CD14-positive monocyte (primary cell): ENCODE data around the gene PTPRD. TPM values are rescaled to one million over a fixed set of nuclear protein-coding genes. Genes with fewer than 3 reads are reported as not detected.

Experiments used
- DNase-seq, 3 donors: peaks; one replicate each; pipeline ENCODE4 v3.0.0-alpha.2; 2011 to 2022
- H2AFZ ChIP-seq: 2 replicates; pipeline ENCODE4 v1.6.0; 2012; ENCODE audit warnings: mild to moderate bottlenecking, low read depth, low read length, inconsistent platforms; ENCODE audit not compliant: insufficient read depth, poor library complexity, severe bottlenecking
- H3K27ac ChIP-seq, 2 donors: 1 replicate in 1 of 2; 2 replicates in 1 of 2; pipeline ENCODE4 v1.5.1; 2012 to 2013; ENCODE audit warnings: low read length in 2 of 2, control low read depth in 1 of 2, inconsistent platforms in 1 of 2, low read depth in 1 of 2, mild to moderate bottlenecking in 1 of 2
- H3K27me3 ChIP-seq, 2 donors: one replicate each; pipeline versions ENCODE4 v1.6.0 to v1.6.1; 2011 to 2013; ENCODE audit warnings: low read length in 2 of 2; ENCODE audit not compliant: control insufficient read depth in 2 of 2, insufficient read depth in 2 of 2
- H3K36me3 ChIP-seq, 2 donors: replicated peaks in 1 of 2; 1 replicate in 1 of 2; 2 replicates in 1 of 2; pipeline versions ENCODE4 v1.5.1 to v1.6.1; 2012 to 2013; ENCODE audit warnings: low read length in 2 of 2, control low read depth in 1 of 2, inconsistent platforms in 1 of 2, mild to moderate bottlenecking in 1 of 2; ENCODE audit not compliant: insufficient read depth in 2 of 2, control insufficient read depth in 1 of 2
- H3K4me1 ChIP-seq, 2 donors: 1 replicate in 1 of 2; 2 replicates in 1 of 2; pipeline versions ENCODE4 v1.5.1 to v1.6.1; 2012 to 2013; ENCODE audit warnings: low read length in 2 of 2, control low read depth in 1 of 2, inconsistent platforms in 1 of 2, mild to moderate bottlenecking in 1 of 2, moderate library complexity in 1 of 2; ENCODE audit not compliant: insufficient read depth in 2 of 2, control insufficient read depth in 1 of 2
- H3K4me2 ChIP-seq: replicated peaks from 2 replicates; pipeline ENCODE3; 2012; ENCODE audit warnings: low read length, moderate library complexity, mild to moderate bottlenecking; ENCODE audit not compliant: poor library complexity, severe bottlenecking; ENCODE audit errors: extremely low read depth
- H3K4me3 ChIP-seq, 3 experiments: fragments of 200-600 bp in 1 of 3; sonication (generic) in 1 of 3; replicated peaks in 1 of 3; 1 replicate in 2 of 3; 2 replicates in 1 of 3; pipeline ENCODE4 v1.5.1; 2011 to 2013; ENCODE audit warnings: low read length in 3 of 3, mild to moderate bottlenecking in 3 of 3, control low read depth in 2 of 3, low read depth in 2 of 3, inconsistent platforms in 1 of 3, moderate library complexity in 1 of 3
- H3K79me2 ChIP-seq: 2 replicates; pipeline ENCODE4 v1.6.0; 2012; ENCODE audit warnings: mild to moderate bottlenecking, control low read depth, inconsistent platforms, low read length, moderate library complexity; ENCODE audit not compliant: insufficient read depth
- H3K9ac ChIP-seq: 2 replicates; pipeline ENCODE4 v1.6.0; 2017; ENCODE audit warnings: low read length, mild to moderate bottlenecking; ENCODE audit not compliant: insufficient read depth, poor library complexity, severe bottlenecking
- H3K9me3 ChIP-seq, 2 donors: replicated peaks in 1 of 2; 1 replicate in 1 of 2; 2 replicates in 1 of 2; pipeline versions ENCODE4 v1.5.1 to v1.6.1; 2012 to 2013; ENCODE audit warnings: low read length in 2 of 2, control low read depth in 1 of 2; ENCODE audit not compliant: control insufficient read depth in 1 of 2, insufficient read depth in 1 of 2
- H4K20me1 ChIP-seq: 2 replicates; pipeline ENCODE4 v1.6.0; 2012; ENCODE audit warnings: mild to moderate bottlenecking, low read length, control low read depth, moderate library complexity; ENCODE audit not compliant: insufficient read depth
- H3K27ac Mint-ChIP-seq, 7 donors: one replicate each; pipeline ENCODE4 v1.8.0; 2020; ENCODE audit warnings: mild to moderate bottlenecking in 7 of 7, mixed read lengths in 7 of 7, moderate library complexity in 6 of 7, inconsistent platforms in 2 of 7
- H3K27me3 Mint-ChIP-seq, 3 donors: one replicate each; pipeline ENCODE4 v1.8.0; 2021 to 2022; ENCODE audit warnings: low read depth in 3 of 3, mild to moderate bottlenecking in 3 of 3, mixed read lengths in 3 of 3, moderate library complexity in 3 of 3, inconsistent platforms in 1 of 3
- H3K36me3 Mint-ChIP-seq, 2 donors: one replicate each; pipeline ENCODE4 v1.8.0; 2020; ENCODE audit warnings: mixed read lengths in 2 of 2, inconsistent platforms in 1 of 2, mild to moderate bottlenecking in 1 of 2
- H3K4me1 Mint-ChIP-seq: one replicate; pipeline ENCODE4 v1.8.0; 2020; ENCODE audit warnings: mild to moderate bottlenecking, mixed read lengths
- H3K4me3 Mint-ChIP-seq, 2 donors: one replicate each; pipeline ENCODE4 v1.8.0; 2020; ENCODE audit warnings: mild to moderate bottlenecking in 2 of 2, mixed read lengths in 2 of 2, moderate library complexity in 1 of 2
- H3K9me3 Mint-ChIP-seq, 7 donors: one replicate each; pipeline ENCODE4 v1.8.0; 2020 to 2022; ENCODE audit warnings: mixed read lengths in 7 of 7, mild to moderate bottlenecking in 6 of 7, moderate library complexity in 6 of 7, inconsistent platforms in 2 of 7
- WGBS: methylation state at CpG from one replicate; pipeline ENCODE4 v1.1.5; 2013; ENCODE audit warnings: missing lambda C conversion rate; ENCODE audit not compliant: insufficient coverage; 5-methylcytosine and 5-hydroxymethylcytosine counted together
- intact Hi-C, 2 donors: fragments of 100-400 bp; cut with micrococcal nuclease; formaldehyde crosslinking; loops; one replicate each; pipeline versions ENCODE4 v1.15.0 to v1.15.1; 2023
- polyA plus RNA-seq, 3 donors: library from polyadenylated mRNA; depleted of rRNA in 1 of 3; unstranded in 2 of 3; stranded (reverse) in 1 of 3; fragments of 300-500 nt in 2 of 3; fragments of >200 nt in 1 of 3; fragmentation: Illumina TruSeq in 2 of 3; gene quantifications; 1 replicate in 2 of 3; 2 replicates in 1 of 3; pipeline ENCODE4 v1.2.3, GENCODE V29; 2012 to 2021
- TF ChIP-seq, protein P1 (sequence below): fragments of 200-600 bp; IDR thresholded peaks from one replicate; pipeline ENCODE4 v1.8.0; 2022; ENCODE audit warnings: antibody characterized with exemption, mild to moderate bottlenecking

PTPRD gene
- polyA plus RNA-seq, 3 donors, result not detected

DNA sequence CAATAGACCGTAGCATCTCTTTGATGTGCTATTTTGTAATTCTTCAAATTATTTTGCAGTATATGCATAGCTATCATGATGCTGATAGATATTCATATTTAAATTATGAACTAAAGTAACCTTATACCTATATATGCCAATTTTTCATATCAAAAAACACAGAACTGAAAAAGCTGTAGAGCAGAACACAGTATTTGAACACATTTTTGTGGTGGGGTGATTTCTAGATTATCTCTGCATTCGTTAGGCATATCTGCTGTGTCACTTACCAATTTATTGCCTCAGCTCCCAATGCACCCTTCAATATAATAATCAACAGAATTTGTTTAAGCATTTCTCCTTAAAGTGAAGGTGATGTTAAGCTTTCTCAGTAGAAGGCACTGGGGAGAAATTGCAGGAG lies 998.2 kb downstream of the PTPRD start:
- no peak overlapping the region for H3K9ac ChIP-seq
- no peaks in the 10 kb centered on the region for H3K27me3 Mint-ChIP-seq
- no peaks in the 10 kb centered on the region for H3K9me3 ChIP-seq
- H3K4me2 ChIP-seq, result no peak overlapping the region
- peaks cover 0 to 3% (median 0%) of the 10 kb centered on the region in 7 donors for H3K9me3 Mint-ChIP-seq
- H4K20me1 ChIP-seq, result no peaks in the 10 kb centered on the region
- H3K36me3 Mint-ChIP-seq, result no peaks in the 10 kb centered on the region
- TF ChIP-seq, protein P1, sequence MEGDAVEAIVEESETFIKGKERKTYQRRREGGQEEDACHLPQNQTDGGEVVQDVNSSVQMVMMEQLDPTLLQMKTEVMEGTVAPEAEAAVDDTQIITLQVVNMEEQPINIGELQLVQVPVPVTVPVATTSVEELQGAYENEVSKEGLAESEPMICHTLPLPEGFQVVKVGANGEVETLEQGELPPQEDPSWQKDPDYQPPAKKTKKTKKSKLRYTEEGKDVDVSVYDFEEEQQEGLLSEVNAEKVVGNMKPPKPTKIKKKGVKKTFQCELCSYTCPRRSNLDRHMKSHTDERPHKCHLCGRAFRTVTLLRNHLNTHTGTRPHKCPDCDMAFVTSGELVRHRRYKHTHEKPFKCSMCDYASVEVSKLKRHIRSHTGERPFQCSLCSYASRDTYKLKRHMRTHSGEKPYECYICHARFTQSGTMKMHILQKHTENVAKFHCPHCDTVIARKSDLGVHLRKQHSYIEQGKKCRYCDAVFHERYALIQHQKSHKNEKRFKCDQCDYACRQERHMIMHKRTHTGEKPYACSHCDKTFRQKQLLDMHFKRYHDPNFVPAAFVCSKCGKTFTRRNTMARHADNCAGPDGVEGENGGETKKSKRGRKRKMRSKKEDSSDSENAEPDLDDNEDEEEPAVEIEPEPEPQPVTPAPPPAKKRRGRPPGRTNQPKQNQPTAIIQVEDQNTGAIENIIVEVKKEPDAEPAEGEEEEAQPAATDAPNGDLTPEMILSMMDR, result no peak
- H3K4me1 Mint-ChIP-seq, result no peaks in the 10 kb centered on the region
- H3K27ac Mint-ChIP-seq, result no peak overlapping the region
- H3K27me3 ChIP-seq, result no peaks in the 10 kb centered on the region
- intact Hi-C loops, result no loop called here
- WGBS, result no CpG with 5 or more reads among the region's 2 CpGs
- H3K4me3 Mint-ChIP-seq, result no peak overlapping the region
- no peaks in the 10 kb centered on the region for H3K36me3 ChIP-seq
- H3K4me1 ChIP-seq, result no peaks in the 10 kb centered on the region
- H3K27ac ChIP-seq, result no peak overlapping the region
- H3K79me2 ChIP-seq, result no peaks in the 10 kb centered on the region
- no peak for DNase-seq
- no peak overlapping the region for H2AFZ ChIP-seq
- H3K4me3 ChIP-seq, result no peak overlapping the region

DNA sequence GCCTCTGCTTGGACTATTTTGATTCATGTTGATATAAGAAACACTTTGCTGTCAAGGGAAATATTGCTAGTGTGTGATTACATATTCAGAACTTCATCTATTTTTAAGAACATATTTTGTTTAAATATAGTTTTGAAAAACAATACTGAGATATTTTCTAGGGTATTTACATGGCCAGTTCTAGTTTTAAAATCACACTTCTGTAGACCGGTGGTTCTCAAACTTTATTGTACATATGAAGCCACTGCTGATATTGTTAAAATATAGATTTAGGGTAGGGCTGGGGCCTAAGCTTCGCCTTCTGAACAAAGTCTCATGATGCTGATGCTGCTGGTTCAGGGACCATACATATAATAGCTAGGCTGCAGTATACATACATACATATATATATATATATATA lies 1000.0 kb downstream of the PTPRD start:
- no peaks in the 10 kb centered on the region for H3K36me3 ChIP-seq
- H4K20me1 ChIP-seq, result no peaks in the 10 kb centered on the region
- TF ChIP-seq, protein P1, result no peak
- Mint-ChIP-seq H3K4me1 (no peaks in the 10 kb centered on the region), H3K9me3 (peaks cover 0 to 2% (median 0%) of the 10 kb centered on the region in 7 donors), H3K27me3 (no peaks in the 10 kb centered on the region), H3K4me3 (no peak overlapping the region), H3K36me3 (no peaks in the 10 kb centered on the region), H3K27ac (no peak overlapping the region)
- no peaks in the 10 kb centered on the region for H3K79me2 ChIP-seq
- H2AFZ ChIP-seq, result no peak overlapping the region
- H3K27me3 ChIP-seq, result no peaks in the 10 kb centered on the region
- no peak overlapping the region for H3K4me2 ChIP-seq
- H3K4me3 ChIP-seq, result no peak overlapping the region
- no peak for DNase-seq
- WGBS, result no CpG with 5 or more reads among the region's 2 CpGs
- no peaks in the 10 kb centered on the region for H3K4me1 ChIP-seq
- intact Hi-C loops, result no loop called here
- no peak overlapping the region for H3K27ac ChIP-seq
- H3K9me3 ChIP-seq, result no peaks in the 10 kb centered on the region
- H3K9ac ChIP-seq, result no peak overlapping the region
